DOHH2 (cell line): ENCODE data around the gene OXCT2.

ENCODE experiments used
- H3F3A ChIP-seq: fragments of 200-600 bp; sonication (generic), shearing (Covaris generic); 2 replicates; pipeline ENCODE4 v1.6.0; 2016; ENCODE audit warnings: antibody characterized with exemption, mild to moderate bottlenecking; ENCODE audit not compliant: control insufficient read depth, insufficient read depth
- H3K27ac ChIP-seq: fragments of 200-600 bp; sonication (generic); 2 replicates; pipeline ENCODE4 v1.5.1; 2014; ENCODE audit warnings: low read depth, mild to moderate bottlenecking, low read length, moderate library complexity
- H3K27me3 ChIP-seq: fragments of 200-600 bp; sonication (generic); 2 replicates; pipeline ENCODE4 v1.6.1; 2014; ENCODE audit warnings: mild to moderate bottlenecking, low read length, mixed read lengths; ENCODE audit not compliant: control insufficient read depth
- H3K36me3 ChIP-seq: fragments of 200-600 bp; sonication (generic); 2 replicates; pipeline ENCODE4 v1.6.1; 2014; ENCODE audit warnings: mild to moderate bottlenecking, low read length, moderate library complexity, mixed read lengths; ENCODE audit not compliant: control insufficient read depth
- H3K4me1 ChIP-seq: fragments of 200-600 bp; sonication (generic); 2 replicates; pipeline ENCODE4 v1.6.1; 2014; ENCODE audit warnings: mild to moderate bottlenecking, low read length, mixed read lengths; ENCODE audit not compliant: control insufficient read depth
- H3K4me2 ChIP-seq: fragments of 200-600 bp; sonication (generic); 2 replicates; pipeline ENCODE4 v1.6.0; 2014; ENCODE audit warnings: mild to moderate bottlenecking, low read length, moderate library complexity
- H3K4me3 ChIP-seq: fragments of 200-600 bp; sonication (generic); 2 replicates; pipeline ENCODE4 v1.5.1; 2014; ENCODE audit warnings: mild to moderate bottlenecking, low read length, mixed read lengths
- H3K79me2 ChIP-seq: fragments of 200-600 bp; sonication (generic); 2 replicates; pipeline ENCODE4 v1.6.1; 2014; ENCODE audit warnings: mild to moderate bottlenecking, low read length, mixed read lengths; ENCODE audit not compliant: control insufficient read depth
- H3K9me2 ChIP-seq: fragments of 200-600 bp; sonication (generic); replicated peaks from 2 replicates; pipeline ENCODE4 v1.6.1; 2014; ENCODE audit warnings: mild to moderate bottlenecking, low read length, mixed read lengths; ENCODE audit not compliant: control insufficient read depth
- H3K9me3 ChIP-seq: fragments of 200-600 bp; sonication (generic); 2 replicates; pipeline ENCODE4 v1.6.1; 2014; ENCODE audit warnings: antibody characterized with exemption, low read length, mixed read lengths; ENCODE audit not compliant: control insufficient read depth, insufficient read depth
- H4K20me1 ChIP-seq: fragments of 200-600 bp; sonication (generic); 2 replicates; pipeline ENCODE4 v1.6.0; 2014; ENCODE audit warnings: low read depth, mild to moderate bottlenecking, antibody characterized with exemption, low read length, moderate library complexity; ENCODE audit not compliant: control insufficient read depth, insufficient read depth
- CTCF ChIP-seq: fragments of 200-600 bp; sonication (generic); IDR thresholded peaks from one replicate; pipeline ENCODE4 v1.5.1; 2014; ENCODE audit warnings: antibody characterized with exemption, mild to moderate bottlenecking, low read depth, low read length; ENCODE audit not compliant: poor library complexity, severe bottlenecking
- EZH2phosphoT487 ChIP-seq: fragments of 200-600 bp; sonication (generic); IDR thresholded peaks from 2 replicates; pipeline ENCODE4 v1.6.1; 2017; ENCODE audit warnings: borderline replicate concordance, mild to moderate bottlenecking, antibody characterized with exemption, low read length, moderate library complexity, mixed read lengths

Gene OXCT2

GRCh38 chr1:39805385-39805784 lies 34.2 kb upstream of the OXCT2 start:
- Histone ChIP-seq H3K4me3 (no peak overlapping the region), H3K9me3 (no peaks in the 10 kb centered on the region)

GRCh38 chr1:39802496-39803260 lies 31.5 kb upstream of the OXCT2 start:
- Histone ChIP-seq H3K4me2 (no peak overlapping the region), H3K4me3 (no peak overlapping the region), H3K9me3 (no peaks in the 10 kb centered on the region), H3K27me3 (no peaks in the 10 kb centered on the region), H3K4me1 (peaks cover 13% of the 10 kb centered on the region), H3K79me2 (no peaks in the 10 kb centered on the region), H3F3A (0 out of 2 replicates have a peak, but pooled peaks cover 4% of the 10 kb centered on the region), H3K36me3 (no peaks in the 10 kb centered on the region), H3K27ac (no peak overlapping the region), H3K9me2 (no peaks in the 10 kb centered on the region), H4K20me1 (no peaks in the 10 kb centered on the region)
- TF ChIP-seq EZH2phosphoT487: no peak
- TF ChIP-seq CTCF: no peak

More at GRCh38 chr1:39805385-39805784, 34.2 kb upstream of the OXCT2 start:
- no peak overlapping the region for H3K27ac ChIP-seq
- H3K79me2 ChIP-seq: no peaks in the 10 kb centered on the region
- H3F3A ChIP-seq: no peaks in the 10 kb centered on the region
- no peaks in the 10 kb centered on the region for H3K4me1 ChIP-seq
- H4K20me1 ChIP-seq: no peaks in the 10 kb centered on the region
- no peaks in the 10 kb centered on the region for H3K36me3 ChIP-seq
- TF ChIP-seq EZH2phosphoT487: no peak
- no peak for TF ChIP-seq CTCF
- no peak overlapping the region for H3K4me2 ChIP-seq
- H3K9me2 ChIP-seq: no peaks in the 10 kb centered on the region
- H3K27me3 ChIP-seq: no peaks in the 10 kb centered on the region

- H3K79me2 ChIP-seq: no peaks in the 10 kb centered on the region
- peaks cover 13% of the 10 kb centered on the region for H3K4me1 ChIP-seq
- H3K4me2 ChIP-seq: no peak overlapping the region
- no peaks in the 10 kb centered on the region for H4K20me1 ChIP-seq
- no peak overlapping the region for H3K27ac ChIP-seq
- no peaks in the 10 kb centered on the region for H3K9me3 ChIP-seq
- TF ChIP-seq EZH2phosphoT487 (no peak), CTCF (no peak)
- H3K36me3 ChIP-seq: no peaks in the 10 kb centered on the region
- H3K27me3 ChIP-seq: no peaks in the 10 kb centered on the region
- H3K4me3 ChIP-seq: no peak overlapping the region
- H3F3A ChIP-seq: 0 out of 2 replicates have a peak, but pooled peaks cover 4% of the 10 kb centered on the region
- H3K9me2 ChIP-seq: no peaks in the 10 kb centered on the region
Observed at GRCh38 chr1:39800471-39800835, 29.3 kb upstream of the OXCT2 start.
